Endothelial cell of umbilical vein (primary cell): ENCODE measurements around the gene FKBP7.

Experiments used
- CTCF ChIP-seq, 2 donors: IDR thresholded peaks; 1 replicate in 1 of 2; 2 replicates in 1 of 2; pipeline ENCODE4 v1.5.1; 2011; ENCODE audit warnings: low read length in 2 of 2, mild to moderate bottlenecking in 2 of 2, moderate library complexity in 2 of 2, control low read depth in 1 of 2, inconsistent platforms in 1 of 2, low read depth in 1 of 2; ENCODE audit not compliant: insufficient read depth in 1 of 2; ENCODE audit errors: extremely low read depth in 1 of 2
- EZH2 ChIP-seq: IDR thresholded peaks from 2 replicates; pipeline ENCODE4 v1.6.1; 2012; ENCODE audit warnings: borderline replicate concordance, low read depth, mild to moderate bottlenecking, moderate library complexity, low read length, inconsistent platforms; ENCODE audit not compliant: severe bottlenecking
- POLR2A ChIP-seq: IDR thresholded peaks from 2 replicates; pipeline ENCODE4 v1.6.1; 2012; ENCODE audit warnings: low read depth, mild to moderate bottlenecking, control low read depth, low read length

GRCh38 chr2:178455947-178456346, 22.5 kb downstream of the FKBP7 start:
- no peak for TF ChIP-seq EZH2
- no peak for TF ChIP-seq CTCF (IDR thresholded peaks at IDR 0.05; ENCODE audit: extremely low read depth in 1 of 2, insufficient read depth in 1 of 2, low read depth in 1 of 2, low read length in 2 of 2)
- no peak for TF ChIP-seq POLR2A
